GM12878 (cell line): Measurements from ENCODE around the gene ZNF69.

Experiments
- CBX3 ChIP-seq: fragments of 200-600 bp; sonication (generic); IDR thresholded peaks from 2 replicates; pipeline ENCODE4 v1.6.1; 2016; ENCODE audit warnings: low read depth, borderline replicate concordance
- CREM ChIP-seq: IDR thresholded peaks from 2 replicates; pipeline ENCODE4 v1.6.1; 2014; ENCODE audit warnings: antibody characterized with exemption, low read depth
- FOXM1 ChIP-seq: IDR thresholded peaks from 2 replicates; pipeline ENCODE4 v1.6.1; 2012; ENCODE audit warnings: low read depth, mild to moderate bottlenecking, inconsistent platforms, low read length, moderate library complexity
- POLR2AphosphoS2 ChIP-seq: IDR thresholded peaks from 2 replicates; pipeline ENCODE4 v1.6.1; 2011; ENCODE audit warnings: low read depth, mild to moderate bottlenecking, low read length, improper control_type of control experiment, moderate library complexity
- SIN3A ChIP-seq: IDR thresholded peaks from 2 replicates; pipeline ENCODE4 v1.6.1; 2012; ENCODE audit warnings: low read depth, low read length, improper control_type of control experiment
- TF ChIP-seq, protein P1 (sequence below): IDR thresholded peaks from 2 replicates; pipeline ENCODE4 v1.6.1; 2012; ENCODE audit warnings: mild to moderate bottlenecking, low read depth, low read length
- TF ChIP-seq, protein P2 (sequence below), 3 experiments: IDR thresholded peaks in 2 of 3; conservative IDR thresholded peaks in 1 of 3; 2 replicates each; pipeline ENCODE4 v1.5.1; 2011; ENCODE audit warnings: low read depth in 3 of 3, low read length in 3 of 3, mild to moderate bottlenecking in 3 of 3, control low read depth in 2 of 3, moderate library complexity in 2 of 3, inconsistent platforms in 1 of 3, mixed read lengths in 1 of 3; ENCODE audit not compliant: control insufficient read depth in 2 of 3, insufficient read depth in 1 of 3; ENCODE audit errors: extremely low read depth in 1 of 3
- TF ChIP-seq, protein P3 (sequence below): fragments of 450-650 bp; IDR thresholded peaks from 2 replicates; pipeline ENCODE4 v1.6.1; 2018; ENCODE audit warnings: mild to moderate bottlenecking, low read depth, moderate library complexity; ENCODE audit not compliant: partially characterized antibody
- TF ChIP-seq, protein P4 (sequence below): IDR thresholded peaks from 2 replicates; pipeline ENCODE4 v1.6.1; 2012; ENCODE audit warnings: low read depth, low read length, improper control_type of control experiment

DNA sequence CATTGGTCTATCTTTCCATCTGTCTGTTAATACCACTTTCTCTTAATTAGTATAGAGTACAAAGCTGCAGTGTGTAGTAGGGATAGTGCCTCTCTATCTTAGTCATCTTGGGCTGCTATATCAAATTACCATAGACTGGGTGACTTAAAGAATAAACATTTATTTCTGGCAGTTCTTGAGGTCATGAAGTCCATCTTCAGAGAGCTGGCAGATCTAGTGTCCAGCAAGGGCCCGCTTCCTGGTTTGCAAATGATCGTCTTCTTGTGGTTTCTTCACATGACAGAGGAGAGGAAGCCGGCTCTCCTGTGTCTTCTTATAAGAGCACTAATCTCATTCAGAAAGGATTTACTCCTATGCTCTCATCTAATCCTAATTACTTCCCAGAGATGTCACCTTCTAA lies 43.5 kb downstream of the ZNF69 start:
- TF ChIP-seq, protein P1, sequence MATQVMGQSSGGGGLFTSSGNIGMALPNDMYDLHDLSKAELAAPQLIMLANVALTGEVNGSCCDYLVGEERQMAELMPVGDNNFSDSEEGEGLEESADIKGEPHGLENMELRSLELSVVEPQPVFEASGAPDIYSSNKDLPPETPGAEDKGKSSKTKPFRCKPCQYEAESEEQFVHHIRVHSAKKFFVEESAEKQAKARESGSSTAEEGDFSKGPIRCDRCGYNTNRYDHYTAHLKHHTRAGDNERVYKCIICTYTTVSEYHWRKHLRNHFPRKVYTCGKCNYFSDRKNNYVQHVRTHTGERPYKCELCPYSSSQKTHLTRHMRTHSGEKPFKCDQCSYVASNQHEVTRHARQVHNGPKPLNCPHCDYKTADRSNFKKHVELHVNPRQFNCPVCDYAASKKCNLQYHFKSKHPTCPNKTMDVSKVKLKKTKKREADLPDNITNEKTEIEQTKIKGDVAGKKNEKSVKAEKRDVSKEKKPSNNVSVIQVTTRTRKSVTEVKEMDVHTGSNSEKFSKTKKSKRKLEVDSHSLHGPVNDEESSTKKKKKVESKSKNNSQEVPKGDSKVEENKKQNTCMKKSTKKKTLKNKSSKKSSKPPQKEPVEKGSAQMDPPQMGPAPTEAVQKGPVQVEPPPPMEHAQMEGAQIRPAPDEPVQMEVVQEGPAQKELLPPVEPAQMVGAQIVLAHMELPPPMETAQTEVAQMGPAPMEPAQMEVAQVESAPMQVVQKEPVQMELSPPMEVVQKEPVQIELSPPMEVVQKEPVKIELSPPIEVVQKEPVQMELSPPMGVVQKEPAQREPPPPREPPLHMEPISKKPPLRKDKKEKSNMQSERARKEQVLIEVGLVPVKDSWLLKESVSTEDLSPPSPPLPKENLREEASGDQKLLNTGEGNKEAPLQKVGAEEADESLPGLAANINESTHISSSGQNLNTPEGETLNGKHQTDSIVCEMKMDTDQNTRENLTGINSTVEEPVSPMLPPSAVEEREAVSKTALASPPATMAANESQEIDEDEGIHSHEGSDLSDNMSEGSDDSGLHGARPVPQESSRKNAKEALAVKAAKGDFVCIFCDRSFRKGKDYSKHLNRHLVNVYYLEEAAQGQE = no peak
- TF ChIP-seq, protein P2, sequence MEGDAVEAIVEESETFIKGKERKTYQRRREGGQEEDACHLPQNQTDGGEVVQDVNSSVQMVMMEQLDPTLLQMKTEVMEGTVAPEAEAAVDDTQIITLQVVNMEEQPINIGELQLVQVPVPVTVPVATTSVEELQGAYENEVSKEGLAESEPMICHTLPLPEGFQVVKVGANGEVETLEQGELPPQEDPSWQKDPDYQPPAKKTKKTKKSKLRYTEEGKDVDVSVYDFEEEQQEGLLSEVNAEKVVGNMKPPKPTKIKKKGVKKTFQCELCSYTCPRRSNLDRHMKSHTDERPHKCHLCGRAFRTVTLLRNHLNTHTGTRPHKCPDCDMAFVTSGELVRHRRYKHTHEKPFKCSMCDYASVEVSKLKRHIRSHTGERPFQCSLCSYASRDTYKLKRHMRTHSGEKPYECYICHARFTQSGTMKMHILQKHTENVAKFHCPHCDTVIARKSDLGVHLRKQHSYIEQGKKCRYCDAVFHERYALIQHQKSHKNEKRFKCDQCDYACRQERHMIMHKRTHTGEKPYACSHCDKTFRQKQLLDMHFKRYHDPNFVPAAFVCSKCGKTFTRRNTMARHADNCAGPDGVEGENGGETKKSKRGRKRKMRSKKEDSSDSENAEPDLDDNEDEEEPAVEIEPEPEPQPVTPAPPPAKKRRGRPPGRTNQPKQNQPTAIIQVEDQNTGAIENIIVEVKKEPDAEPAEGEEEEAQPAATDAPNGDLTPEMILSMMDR (IDR thresholded peaks at IDR 0.05 in 2 of 3, conservative IDR thresholded peaks at IDR 0.05 in 1 of 3; ENCODE audit: control insufficient read depth in 2 of 3, extremely low read depth in 1 of 3, insufficient read depth in 1 of 3, low read depth in 3 of 3, low read length in 3 of 3) = no peak
- TF ChIP-seq, protein P3, sequence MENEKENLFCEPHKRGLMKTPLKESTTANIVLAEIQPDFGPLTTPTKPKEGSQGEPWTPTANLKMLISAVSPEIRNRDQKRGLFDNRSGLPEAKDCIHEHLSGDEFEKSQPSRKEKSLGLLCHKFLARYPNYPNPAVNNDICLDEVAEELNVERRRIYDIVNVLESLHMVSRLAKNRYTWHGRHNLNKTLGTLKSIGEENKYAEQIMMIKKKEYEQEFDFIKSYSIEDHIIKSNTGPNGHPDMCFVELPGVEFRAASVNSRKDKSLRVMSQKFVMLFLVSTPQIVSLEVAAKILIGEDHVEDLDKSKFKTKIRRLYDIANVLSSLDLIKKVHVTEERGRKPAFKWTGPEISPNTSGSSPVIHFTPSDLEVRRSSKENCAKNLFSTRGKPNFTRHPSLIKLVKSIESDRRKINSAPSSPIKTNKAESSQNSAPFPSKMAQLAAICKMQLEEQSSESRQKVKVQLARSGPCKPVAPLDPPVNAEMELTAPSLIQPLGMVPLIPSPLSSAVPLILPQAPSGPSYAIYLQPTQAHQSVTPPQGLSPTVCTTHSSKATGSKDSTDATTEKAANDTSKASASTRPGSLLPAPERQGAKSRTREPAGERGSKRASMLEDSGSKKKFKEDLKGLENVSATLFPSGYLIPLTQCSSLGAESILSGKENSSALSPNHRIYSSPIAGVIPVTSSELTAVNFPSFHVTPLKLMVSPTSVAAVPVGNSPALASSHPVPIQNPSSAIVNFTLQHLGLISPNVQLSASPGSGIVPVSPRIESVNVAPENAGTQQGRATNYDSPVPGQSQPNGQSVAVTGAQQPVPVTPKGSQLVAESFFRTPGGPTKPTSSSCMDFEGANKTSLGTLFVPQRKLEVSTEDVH = no peak
- TF ChIP-seq, protein P4, sequence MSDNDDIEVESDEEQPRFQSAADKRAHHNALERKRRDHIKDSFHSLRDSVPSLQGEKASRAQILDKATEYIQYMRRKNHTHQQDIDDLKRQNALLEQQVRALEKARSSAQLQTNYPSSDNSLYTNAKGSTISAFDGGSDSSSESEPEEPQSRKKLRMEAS = no peak
- TF ChIP-seq SIN3A = no peak
- no peak for TF ChIP-seq FOXM1
- TF ChIP-seq POLR2AphosphoS2 = no peak
- TF ChIP-seq CREM = no peak
- TF ChIP-seq CBX3 = no peak
